Natural killer cell (primary cell): ENCODE results near the gene THSD4. TPM values are rescaled to one million over a fixed set of nuclear protein-coding genes. Genes with fewer than 3 reads are reported as not detected.

Experiments
- ATAC-seq, 3 donors: fragments of 150-1000 bp in 2 of 3; fragments of 200-7000 bp in 1 of 3; cut with Tn5 transposase; 1 replicate in 1 of 3; 2 replicates in 2 of 3; pipeline ENCODE4 v1.10.0; 2021; ENCODE audit warnings: mild to moderate bottlenecking in 2 of 3, moderate library complexity in 2 of 3
- DNase-seq, 2 donors: peaks; one replicate each; pipeline versions ENCODE4 v3.0.0 to v3.0.0-alpha.2; 2013 to 2021; ENCODE audit warnings: mixed read lengths in 1 of 2
- H3K27ac ChIP-seq: one replicate; pipeline ENCODE4 v1.5.1; 2013; ENCODE audit warnings: mild to moderate bottlenecking, low read length
- H3K27me3 ChIP-seq: one replicate; pipeline ENCODE4 v1.6.1; 2013; ENCODE audit warnings: low read length; ENCODE audit not compliant: control insufficient read depth, insufficient read depth
- H3K36me3 ChIP-seq: one replicate; pipeline ENCODE4 v1.6.1; 2013; ENCODE audit warnings: low read length; ENCODE audit not compliant: control insufficient read depth, insufficient read depth
- H3K4me1 ChIP-seq: one replicate; pipeline ENCODE4 v1.6.1; 2013; ENCODE audit warnings: low read length; ENCODE audit not compliant: control insufficient read depth, insufficient read depth
- H3K4me3 ChIP-seq: one replicate; pipeline ENCODE4 v1.5.1; 2013; ENCODE audit warnings: low read length
- H3K9me3 ChIP-seq: one replicate; pipeline ENCODE4 v1.6.1; 2013; ENCODE audit warnings: low read length; ENCODE audit not compliant: control insufficient read depth, insufficient read depth
- H3K27ac Mint-ChIP-seq, 2 donors: one replicate each; pipeline ENCODE4 v1.8.0; 2022; ENCODE audit warnings: mild to moderate bottlenecking in 2 of 2, mixed read lengths in 2 of 2, moderate library complexity in 1 of 2
- H3K27me3 Mint-ChIP-seq, 2 donors: one replicate each; pipeline ENCODE4 v1.8.0; 2022; ENCODE audit warnings: low read depth in 2 of 2, mixed read lengths in 2 of 2
- H3K36me3 Mint-ChIP-seq: one replicate; pipeline ENCODE4 v1.8.0; 2022; ENCODE audit warnings: mixed read lengths
- H3K4me1 Mint-ChIP-seq, 2 donors: one replicate each; pipeline ENCODE4 v1.8.0; 2022; ENCODE audit warnings: mixed read lengths in 2 of 2
- H3K4me3 Mint-ChIP-seq: one replicate; pipeline ENCODE4 v1.8.0; 2022; ENCODE audit warnings: mild to moderate bottlenecking, moderate library complexity, mixed read lengths
- H3K9me3 Mint-ChIP-seq, 2 donors: one replicate each; pipeline ENCODE4 v1.8.0; 2022; ENCODE audit warnings: mixed read lengths in 2 of 2
- WGBS: methylation state at CpG from one replicate; pipeline ENCODE4 v1.1.7; 2013; ENCODE audit warnings: missing lambda C conversion rate; ENCODE audit not compliant: insufficient coverage; 5-methylcytosine and 5-hydroxymethylcytosine counted together
- intact Hi-C: fragments of 100-400 bp; cut with micrococcal nuclease; formaldehyde crosslinking; loops from one replicate; pipeline ENCODE4 v1.14.2; 2022
- total RNA-seq, 4 donors: library from RNA; stranded (reverse); fragments of 120-200 nt in 1 of 4; gene quantifications; one replicate each; pipeline versions ENCODE4 v1.2.3 to v1.2.4, GENCODE V29; 2013 to 2022
- TF ChIP-seq, protein P1 (sequence below): fragments of 200-600 bp; IDR thresholded peaks from one replicate; pipeline ENCODE4 v1.8.0; 2022; ENCODE audit warnings: antibody characterized with exemption

The THSD4 gene
- total RNA-seq, 3 donors from 2014 or later (not counting 1 experiment from before 2014, with no cell fraction given) = not detected

GRCh38 chr15:71627604-71628003 is 512.3 kb downstream of the THSD4 start:
- DNase-seq (no peak), ATAC-seq (no peak)
- H3K27ac Mint-ChIP-seq = no peak overlapping the region
- Histone ChIP-seq H3K4me3 (no peak overlapping the region), H3K36me3 (no peaks in the 10 kb centered on the region), H3K4me1 (no peaks in the 10 kb centered on the region), H3K9me3 (no peaks in the 10 kb centered on the region), H3K27ac (no peak overlapping the region), H3K27me3 (no peaks in the 10 kb centered on the region)
- no peaks in the 10 kb centered on the region for H3K9me3 Mint-ChIP-seq
- WGBS = 75% methylated on average over 3 of the region's 3 CpGs
- H3K27me3 Mint-ChIP-seq = peaks cover 16 to 47% of the 10 kb centered on the region in 2 donors
- TF ChIP-seq, protein P1, sequence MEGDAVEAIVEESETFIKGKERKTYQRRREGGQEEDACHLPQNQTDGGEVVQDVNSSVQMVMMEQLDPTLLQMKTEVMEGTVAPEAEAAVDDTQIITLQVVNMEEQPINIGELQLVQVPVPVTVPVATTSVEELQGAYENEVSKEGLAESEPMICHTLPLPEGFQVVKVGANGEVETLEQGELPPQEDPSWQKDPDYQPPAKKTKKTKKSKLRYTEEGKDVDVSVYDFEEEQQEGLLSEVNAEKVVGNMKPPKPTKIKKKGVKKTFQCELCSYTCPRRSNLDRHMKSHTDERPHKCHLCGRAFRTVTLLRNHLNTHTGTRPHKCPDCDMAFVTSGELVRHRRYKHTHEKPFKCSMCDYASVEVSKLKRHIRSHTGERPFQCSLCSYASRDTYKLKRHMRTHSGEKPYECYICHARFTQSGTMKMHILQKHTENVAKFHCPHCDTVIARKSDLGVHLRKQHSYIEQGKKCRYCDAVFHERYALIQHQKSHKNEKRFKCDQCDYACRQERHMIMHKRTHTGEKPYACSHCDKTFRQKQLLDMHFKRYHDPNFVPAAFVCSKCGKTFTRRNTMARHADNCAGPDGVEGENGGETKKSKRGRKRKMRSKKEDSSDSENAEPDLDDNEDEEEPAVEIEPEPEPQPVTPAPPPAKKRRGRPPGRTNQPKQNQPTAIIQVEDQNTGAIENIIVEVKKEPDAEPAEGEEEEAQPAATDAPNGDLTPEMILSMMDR = no peak
- H3K36me3 Mint-ChIP-seq = no peaks in the 10 kb centered on the region
- no peaks in the 10 kb centered on the region for H3K4me1 Mint-ChIP-seq
- no peak overlapping the region for H3K4me3 Mint-ChIP-seq
- intact Hi-C loops = no loop called here

- Histone ChIP-seq H3K4me3 (no peak overlapping the region), H3K4me1 (no peaks in the 10 kb centered on the region), H3K27ac (no peak overlapping the region), H3K36me3 (no peaks in the 10 kb centered on the region), H3K27me3 (no peaks in the 10 kb centered on the region), H3K9me3 (no peaks in the 10 kb centered on the region)
- no peak overlapping the region for H3K4me3 Mint-ChIP-seq
- intact Hi-C loops = no loop called here
- DNase-seq (no peak), ATAC-seq (no peak)
- H3K36me3 Mint-ChIP-seq = no peaks in the 10 kb centered on the region
- TF ChIP-seq, protein P1 = no peak
- 84% methylated on average over 10 of the region's 11 CpGs for WGBS
- H3K4me1 Mint-ChIP-seq = no peaks in the 10 kb centered on the region
- peaks cover 13 to 49% of the 10 kb centered on the region in 2 donors for H3K27me3 Mint-ChIP-seq
- no peaks in the 10 kb centered on the region for H3K9me3 Mint-ChIP-seq
- H3K27ac Mint-ChIP-seq = no peak overlapping the region
Observed at GRCh38 chr15:71628988-71629770, 513.9 kb downstream of the THSD4 start.

GRCh38 chr15:71629781-71630474 is 514.7 kb downstream of the THSD4 start:
- Histone ChIP-seq H3K36me3 (no peaks in the 10 kb centered on the region), H3K27ac (no peak overlapping the region), H3K4me3 (no peak overlapping the region), H3K9me3 (no peaks in the 10 kb centered on the region), H3K27me3 (no peaks in the 10 kb centered on the region), H3K4me1 (no peaks in the 10 kb centered on the region)
- DNase-seq (no peak), ATAC-seq (no peak)
- 58% methylated on average over 9 of the region's 9 CpGs for WGBS
- intact Hi-C loops = no loop called here
- Mint-ChIP-seq H3K27me3 (peaks cover 13 to 54% of the 10 kb centered on the region in 2 donors), H3K4me1 (no peaks in the 10 kb centered on the region), H3K4me3 (no peak overlapping the region), H3K9me3 (no peaks in the 10 kb centered on the region), H3K27ac (no peak overlapping the region), H3K36me3 (no peaks in the 10 kb centered on the region)
- TF ChIP-seq, protein P1 = no peak
